Small intestine (tissue), 7 donors: ENCODE data around the gene PTPRK. TPM values are rescaled to one million over a fixed set of nuclear protein-coding genes. Genes with fewer than 3 reads are reported as not detected.
A peak's percentile ranks its signal among the peaks of the same experiment; 100 is the strongest.

Source experiments
- DNase-seq, 2 donors: peaks; one replicate each; pipeline versions ENCODE4 v3.0.0 to v3.0.0-alpha.2; 2013
- FAIRE-seq: peaks from 2 replicates; lab custom pipeline; 2012; peaks lifted over from hg19 to GRCh38; lab: Jason Lieb, UNC
- H3K27ac ChIP-seq, 3 donors: one replicate each; pipeline ENCODE4 v1.5.1; 2013; ENCODE audit warnings: low read length in 2 of 3, mild to moderate bottlenecking in 2 of 3, control low read depth in 1 of 3, inconsistent platforms in 1 of 3, low read depth in 1 of 3, moderate library complexity in 1 of 3
- H3K27me3 ChIP-seq, 3 donors: one replicate each; pipeline ENCODE4 v1.6.1; 2013; ENCODE audit warnings: low read length in 3 of 3, inconsistent platforms in 1 of 3; ENCODE audit not compliant: control insufficient read depth in 3 of 3, insufficient read depth in 3 of 3
- H3K36me3 ChIP-seq, 3 donors: one replicate each; pipeline ENCODE4 v1.6.1; 2013; ENCODE audit warnings: low read length in 3 of 3, inconsistent platforms in 1 of 3, low read depth in 1 of 3, mild to moderate bottlenecking in 1 of 3, moderate library complexity in 1 of 3; ENCODE audit not compliant: control insufficient read depth in 3 of 3, insufficient read depth in 2 of 3
- H3K4me1 ChIP-seq, 3 donors: one replicate each; pipeline ENCODE4 v1.6.1; 2013; ENCODE audit warnings: low read length in 2 of 3, inconsistent platforms in 1 of 3, low read depth in 1 of 3, mild to moderate bottlenecking in 1 of 3, moderate library complexity in 1 of 3; ENCODE audit not compliant: control insufficient read depth in 3 of 3, insufficient read depth in 2 of 3
- H3K4me3 ChIP-seq, 3 donors: one replicate each; pipeline ENCODE4 v1.5.1; 2013; ENCODE audit warnings: low read length in 3 of 3, control low read depth in 1 of 3, inconsistent platforms in 1 of 3, low read depth in 1 of 3, mild to moderate bottlenecking in 1 of 3, moderate library complexity in 1 of 3
- H3K9me3 ChIP-seq, 2 donors: one replicate each; pipeline ENCODE4 v1.6.1; 2013; ENCODE audit warnings: low read depth in 1 of 2, low read length in 1 of 2; ENCODE audit not compliant: control insufficient read depth in 2 of 2, insufficient read depth in 1 of 2
- WGBS, 3 donors: extraction: QIAGEN DNeasy Blood & Tissue Kit; methylation state at CpG; one replicate each; pipeline ENCODE4 v1.1.7; 2013; 5-methylcytosine and 5-hydroxymethylcytosine counted together
- polyA plus RNA-seq, 4 donors: library from polyadenylated mRNA; stranded (reverse) in 3 of 4; unstranded in 1 of 4; fragments of 200-250 nt in 3 of 4; fragments of 120-200 nt in 1 of 4; gene quantifications; one replicate each; pipeline versions ENCODE4 v1.2.1 to v1.2.3, GENCODE V29; 2013
- donor health status: healthy with polysubstance abuse.
- donor health status: control.
- donor health status: control.
- donor health status: Bipolar disorder and iron deficiency.
- donor health status: healthy.

PTPRK gene
- polyA plus RNA-seq, 4 donors = 15.9 to 72.5 (median 20.6) TPM

DNA sequence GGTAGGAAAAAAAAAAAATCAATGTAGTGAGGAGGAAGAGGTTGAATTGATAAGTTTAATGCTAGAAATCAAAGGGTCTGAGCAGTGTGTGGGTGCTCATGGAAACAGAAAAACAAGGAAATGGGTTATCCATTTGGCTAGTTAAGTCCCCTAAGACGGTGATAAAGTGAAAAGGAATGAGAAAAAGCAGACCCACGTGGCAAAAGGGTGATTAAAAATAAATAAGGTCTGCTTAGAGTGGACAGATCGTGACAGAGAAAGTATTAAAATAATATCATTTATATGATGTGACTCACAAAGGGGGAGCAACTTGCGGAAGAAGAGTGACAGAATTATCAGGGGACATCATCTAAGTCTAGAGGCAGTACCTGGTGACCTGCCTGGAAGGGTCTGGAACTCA, 367.8 kb downstream of the PTPRK start:
- H3K27me3 ChIP-seq = no peaks in the 10 kb centered on the region
- H3K36me3 ChIP-seq = no peaks in the 10 kb centered on the region
- WGBS, 3 donors = 77 to 91% (median 89%) methylated on average over 4 of the region's 4 CpGs
- no peak for FAIRE-seq
- no peak for DNase-seq
- no peaks in the 10 kb centered on the region for H3K9me3 ChIP-seq
- H3K4me1 ChIP-seq = no peaks in the 10 kb centered on the region
- no peak overlapping the region for H3K4me3 ChIP-seq
- H3K27ac ChIP-seq = no peak overlapping the region

DNA sequence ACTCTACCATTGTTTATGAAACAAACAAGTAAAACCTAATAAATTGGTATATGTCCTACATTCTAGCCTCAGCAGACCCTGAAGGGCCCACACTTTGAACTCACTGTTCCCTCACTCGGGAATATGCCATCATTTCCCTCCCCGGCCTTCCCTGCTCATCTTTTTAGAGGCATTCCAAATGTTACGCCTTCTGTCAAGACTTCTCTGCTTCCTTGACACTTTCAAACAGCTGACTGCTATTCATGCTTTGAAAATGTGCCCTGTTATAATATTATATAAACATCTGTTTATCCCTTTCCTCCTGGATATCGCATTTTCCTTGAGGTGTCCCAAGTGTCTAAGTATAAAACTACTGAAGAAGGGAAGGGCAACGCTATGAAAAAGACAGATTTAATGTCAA, 370.0 kb downstream of the PTPRK start:
- DNase-seq (no peak), FAIRE-seq (no peak)
- no peaks in the 10 kb centered on the region for H3K9me3 ChIP-seq
- 90 to 97% (median 97%) methylated on average over 5 of the region's 5 CpGs for WGBS, 3 donors
- H3K36me3 ChIP-seq = peaks cover 0 to 3% (median 0%) of the 10 kb centered on the region in 3 donors
- H3K27ac ChIP-seq = no peak overlapping the region
- no peaks in the 10 kb centered on the region for H3K4me1 ChIP-seq
- H3K4me3 ChIP-seq = no peak overlapping the region
- H3K27me3 ChIP-seq = no peaks in the 10 kb centered on the region

- Histone ChIP-seq H3K27ac (no peak overlapping the region), H3K9me3 (no peaks in the 10 kb centered on the region), H3K4me3 (no peak overlapping the region), H3K27me3 (no peaks in the 10 kb centered on the region), H3K4me1 (no peaks in the 10 kb centered on the region), H3K36me3 (peaks cover 0 to 3% (median 0%) of the 10 kb centered on the region in 3 donors)
- FAIRE-seq (no peak), DNase-seq (no peak)
- 96 to 100% (median 98%) methylated on average over 1 of the region's 1 CpG for WGBS, 3 donors
Measured at GRCh38 chr6:128149796-128150195, 370.6 kb downstream of the PTPRK start.

DNA sequence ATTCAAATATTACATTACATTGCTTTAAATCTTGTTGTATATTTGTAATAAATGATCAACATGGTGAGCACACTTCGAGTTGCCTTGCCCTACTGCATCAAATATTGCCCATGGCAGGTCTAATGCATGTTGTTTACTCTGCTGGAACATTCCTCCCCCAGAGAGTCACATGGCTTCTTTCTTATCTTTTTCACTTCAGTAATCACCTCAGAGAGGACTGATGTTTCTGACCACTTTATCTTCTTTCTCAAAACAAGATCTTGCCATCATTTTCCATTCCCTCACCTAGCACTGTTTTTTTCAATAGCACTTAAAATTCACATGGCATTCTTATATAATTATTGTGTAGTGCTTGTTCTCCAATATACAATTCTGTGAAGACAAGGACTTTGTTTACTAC, 376.1 kb downstream of the PTPRK start:
- Histone ChIP-seq H3K27ac (no peak overlapping the region), H3K4me3 (no peak overlapping the region), H3K4me1 (peaks cover 0 to 2% (median 2%) of the 10 kb centered on the region in 3 donors), H3K27me3 (no peaks in the 10 kb centered on the region), H3K36me3 (peaks cover 0 to 3% (median 0%) of the 10 kb centered on the region in 3 donors), H3K9me3 (no peaks in the 10 kb centered on the region)
- FAIRE-seq (no peak), DNase-seq (no peak)
- WGBS, 3 donors = 59 to 77% (median 65%) methylated on average over 1 of the region's 1 CpG

GRCh38 chr6:128141932-128142331, 378.5 kb downstream of the PTPRK start:
- Histone ChIP-seq H3K4me3 (no peak overlapping the region), H3K27me3 (no peaks in the 10 kb centered on the region), H3K27ac (no peak overlapping the region), H3K9me3 (no peaks in the 10 kb centered on the region), H3K4me1 (peaks cover 0 to 2% (median 2%) of the 10 kb centered on the region in 3 donors), H3K36me3 (peaks cover 0 to 3% (median 0%) of the 10 kb centered on the region in 3 donors)
- no peak for FAIRE-seq
- no peak for DNase-seq

DNA sequence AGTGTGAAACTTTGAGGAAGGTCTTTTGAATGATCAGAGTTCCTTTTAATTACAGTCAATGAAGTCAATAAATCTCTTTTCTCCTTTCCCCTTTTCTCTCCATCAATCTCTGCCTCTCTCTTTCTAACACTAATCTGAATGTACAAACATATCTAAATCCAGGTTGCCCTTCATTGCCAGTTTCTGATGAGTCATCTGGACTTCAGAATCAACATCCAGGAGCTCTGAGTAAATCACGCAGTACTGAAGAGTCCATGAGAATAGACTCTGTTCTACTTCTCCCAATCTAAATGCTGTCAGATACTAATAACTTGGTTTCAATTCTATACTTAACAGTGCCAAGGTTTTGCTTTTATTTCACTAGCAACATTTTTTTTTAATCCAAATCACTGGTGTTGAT, 380.9 kb downstream of the PTPRK start:
- FAIRE-seq (peak; percentile 87), DNase-seq (peak; percentile 67 to 90)
- Histone ChIP-seq H3K36me3 (no peaks in the 10 kb centered on the region), H3K4me1 (peaks cover 2% of the 10 kb centered on the region in 3 donors), H3K27ac (peak overlapping the region in 1 of 3 donors; percentile 18), H3K9me3 (peaks cover 0 to under 1% of the 10 kb centered on the region in 2 donors), H3K27me3 (no peaks in the 10 kb centered on the region), H3K4me3 (no peak overlapping the region)
- WGBS, 3 donors = 19 to 43% (median 30%) methylated on average over 1 of the region's 1 CpG

GRCh38 chr6:128138694-128139093, 381.7 kb downstream of the PTPRK start:
- no peak for FAIRE-seq
- no peaks in the 10 kb centered on the region for H3K36me3 ChIP-seq
- WGBS, 3 donors = 93 to 100% (median 95%) methylated on average over 1 of the region's 1 CpG

DNA sequence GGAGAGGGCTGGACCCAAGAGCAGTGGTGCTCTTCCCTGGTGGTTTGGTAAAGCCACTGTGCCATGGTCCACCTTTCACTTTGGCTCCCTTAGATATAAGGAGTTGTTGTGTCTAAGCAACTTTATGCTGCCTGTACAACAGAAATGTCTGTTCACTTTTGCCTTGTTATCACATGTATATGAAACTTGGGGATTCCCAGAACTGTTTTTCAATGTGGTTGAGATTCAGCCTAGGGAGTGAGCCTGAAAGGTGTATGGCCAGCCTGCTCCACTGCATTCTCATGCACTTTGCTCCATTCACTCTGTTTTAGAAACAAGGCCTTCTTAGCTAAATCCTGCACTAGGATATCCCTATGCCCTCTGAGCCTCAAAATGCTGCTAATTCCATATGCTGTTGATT, 385.1 kb downstream of the PTPRK start:
- H3K27ac ChIP-seq = no peak overlapping the region
- DNase-seq (no peak), FAIRE-seq (no peak)
- no peaks in the 10 kb centered on the region for H3K27me3 ChIP-seq
- peaks cover 0 to 4% of the 10 kb centered on the region in 2 donors for H3K9me3 ChIP-seq
- no peaks in the 10 kb centered on the region for H3K36me3 ChIP-seq
- H3K4me1 ChIP-seq = peaks cover 2% of the 10 kb centered on the region in 3 donors
- H3K4me3 ChIP-seq = no peak overlapping the region

More at GRCh38 chr6:128138694-128139093, 381.7 kb downstream of the PTPRK start:
- H3K9me3 ChIP-seq = peaks cover 0 to 4% of the 10 kb centered on the region in 2 donors
- no peaks in the 10 kb centered on the region for H3K27me3 ChIP-seq
- H3K27ac ChIP-seq = no peak overlapping the region
- no peak overlapping the region for H3K4me3 ChIP-seq
- no peak for DNase-seq
- peaks cover 2% of the 10 kb centered on the region in 3 donors for H3K4me1 ChIP-seq

GRCh38 chr6:128131566-128131965, 388.8 kb downstream of the PTPRK start:
- peak; percentile 78 for FAIRE-seq

More at GRCh38 chr6:128131566-128131965, 388.8 kb downstream of the PTPRK start:
- 55 to 80% (median 69%) methylated on average over 3 of the region's 3 CpGs for WGBS, 3 donors
- peaks cover 0 to 2% (median 0%) of the 10 kb centered on the region in 3 donors for H3K4me1 ChIP-seq
- no peaks in the 10 kb centered on the region for H3K27me3 ChIP-seq
- no peak overlapping the region for H3K4me3 ChIP-seq
- H3K36me3 ChIP-seq = peaks cover 0 to under 1% (median 0%) of the 10 kb centered on the region in 3 donors
- no peak for DNase-seq
- H3K27ac ChIP-seq = no peak overlapping the region
- peaks cover 0 to 4% of the 10 kb centered on the region in 2 donors for H3K9me3 ChIP-seq
